ENCODE data around the gene GPRC5D. TPM values are rescaled to one million over a fixed set of nuclear protein-coding genes. Genes with fewer than 3 reads are reported as not detected.

Gene GPRC5D
- total and polyA plus RNA-seq, 9 donors = 0.22 to 0.37 TPM; not detected in 7

GRCh38 chr12:12893438-12893837 is 58.5 kb downstream of the GPRC5D start:
- no peaks in the 10 kb centered on the region for H3K9me3 ChIP-seq
- no peak for DNase-seq
- H3K27ac ChIP-seq = no peak overlapping the region
- TF ChIP-seq EP300 (IDR thresholded peaks at IDR 0.05) = no peak
- no peak for TF ChIP-seq POLR2A (IDR thresholded peaks at IDR 0.05)
- no peak for TF ChIP-seq CTCF (IDR thresholded peaks at IDR 0.05)
- H3K4me3 ChIP-seq = no peak overlapping the region
- WGBS, 3 donors = 90 to 94% (median 92%) methylated on average over 5 of the region's 5 CpGs
- H3K36me3 ChIP-seq = no peaks in the 10 kb centered on the region
- intact Hi-C loops (cut with DNase I) = loop anchor here in 2 of 4 donors (10.0 kb wide), 1 partner anchor 169 kb away; no protein-coding TSS in a partner anchor
- no peaks in the 10 kb centered on the region for H3K27me3 ChIP-seq
- peaks cover 6% of the 10 kb centered on the region for H3K4me1 ChIP-seq (ENCODE audit: insufficient read depth)

GRCh38 chr12:12892681-12893141 is 59.3 kb downstream of the GPRC5D start:
- peaks cover 6% of the 10 kb centered on the region for H3K4me1 ChIP-seq (ENCODE audit: insufficient read depth)
- 71 to 75% (median 75%) methylated on average over 10 of the region's 10 CpGs for WGBS, 3 donors
- TF ChIP-seq EP300 (IDR thresholded peaks at IDR 0.05) = no peak
- TF ChIP-seq CTCF (IDR thresholded peaks at IDR 0.05) = no peak
- no peak for TF ChIP-seq POLR2A (IDR thresholded peaks at IDR 0.05)
- no peaks in the 10 kb centered on the region for H3K9me3 ChIP-seq
- intact Hi-C loops (cut with DNase I) = loop anchor here in 2 of 4 donors (10.0 kb wide), 1 partner anchor 168 kb away; no protein-coding TSS in a partner anchor
- H3K27ac ChIP-seq = peak overlapping the region; percentile 13 to 97
- H3K27me3 ChIP-seq = no peaks in the 10 kb centered on the region
- peak overlapping the region; percentile 46 for H3K4me3 ChIP-seq
- H3K36me3 ChIP-seq = no peaks in the 10 kb centered on the region
- DNase-seq = no peak

GRCh38 chr12:12891881-12892355 is 60.1 kb downstream of the GPRC5D start:
- intact Hi-C loops (cut with DNase I) = loop anchor here in 2 of 4 donors (10.0 kb wide), 1 partner anchor 167 kb away; no protein-coding TSS in a partner anchor
- 16 to 19% (median 18%) methylated on average over 7 of the region's 7 CpGs for WGBS, 3 donors
- H3K36me3 ChIP-seq = no peaks in the 10 kb centered on the region
- TF ChIP-seq EP300 (IDR thresholded peaks at IDR 0.05) = no peak
- no peak for TF ChIP-seq POLR2A (IDR thresholded peaks at IDR 0.05)
- no peak for TF ChIP-seq CTCF (IDR thresholded peaks at IDR 0.05)
- peaks cover 6% of the 10 kb centered on the region for H3K4me1 ChIP-seq (ENCODE audit: insufficient read depth)
- H3K27me3 ChIP-seq = no peaks in the 10 kb centered on the region
- peak overlapping the region; percentile 87 to 97 for H3K27ac ChIP-seq
- H3K9me3 ChIP-seq = no peaks in the 10 kb centered on the region
- peak overlapping the region; percentile 46 for H3K4me3 ChIP-seq
- DNase-seq = peak in 4 of 5 donors; percentile 42 to 52 (median 47)

- H3K27ac ChIP-seq = peak within 1 kb of the TSS; percentile 87 to 97
- no peaks in the 10 kb centered on the region for H3K27me3 ChIP-seq
- peaks cover 4% of the 10 kb centered on the region for H3K4me1 ChIP-seq (ENCODE audit: insufficient read depth)
- H3K36me3 ChIP-seq = no peaks in the 10 kb centered on the region
- DNase-seq = peak; percentile 94 to 98 (median 96)
- TF ChIP-seq POLR2A (IDR thresholded peaks at IDR 0.05) = peak; percentile 93
- TF ChIP-seq EP300 (IDR thresholded peaks at IDR 0.05) = peak; percentile 70
- TF ChIP-seq CTCF (IDR thresholded peaks at IDR 0.05) = peak in 2 of 3 donors; percentile 6 to 16
- no peaks in the 10 kb centered on the region for H3K9me3 ChIP-seq
- WGBS, 3 donors = 0 to 1% (median 0%) methylated on average over 48 to 50 of the region's 50 CpGs
- peak within 1 kb of the TSS; percentile 46 for H3K4me3 ChIP-seq
- intact Hi-C loops (cut with DNase I) = loop anchor here in 2 of 4 donors (10.0 kb wide), 1 partner anchor 166 kb away; no protein-coding TSS in a partner anchor
Observed at GRCh38 chr12:12891080-12891880, 60.7 kb downstream of the GPRC5D start, which contains the start of gene GPRC5A. Gene GPRC5A (plus strand): TSS chr12:12891562. CDS start chr12:12908250, 16,688 bp downstream.

MicroRNAs encoded within 50 kb of the gene (microRNA counts, 767-probe panel; counts per million panel counts)
- 530 counts per million, percentile 78 among the panel's probes with 10 or more counts for microRNA hsa-miR-614

Small RNA genes lying within 50 kb of the gene (small RNA-seq; reads per million reads assigned to genes)
- gene RF00604 = not detected

Other genes with a start within 250 kb of the GPRC5D start
- 10 to 100 TPM; 54.3 to 90.2 (median 76.8) TPM for gene CDKN1B, start 234.8 kb downstream of the GPRC5D start, total RNA-seq
- 10 to 100 TPM; 73.5 to 74.2 TPM for gene CDKN1B, start 234.8 kb downstream of the GPRC5D start, polyA plus RNA-seq
- gene APOLD1, start 166.5 kb downstream of the GPRC5D start, total RNA-seq = 10 to 100 TPM in 4 of 7 donors, 1 to 10 TPM in 3; 2.7 to 20.7 (median 10.0) TPM
- 1 to 10 TPM; 6.1 to 7.3 TPM for gene APOLD1, start 166.5 kb downstream of the GPRC5D start, polyA plus RNA-seq
- 10 to 100 TPM; 45.6 to 59.8 (median 52.3) TPM for gene DDX47, start 138.8 kb downstream of the GPRC5D start, total RNA-seq
- gene DDX47, start 138.8 kb downstream of the GPRC5D start, polyA plus RNA-seq = 10 to 100 TPM; 38.6 to 71.7 TPM
- 10 to 100 TPM; 24.1 to 71.5 (median 43.5) TPM for gene GPRC5A, start 60.6 kb downstream of the GPRC5D start, total RNA-seq
- gene GPRC5A, start 60.6 kb downstream of the GPRC5D start, polyA plus RNA-seq = 1 to 10 TPM; 6.5 to 8.5 TPM
- 100 to 1,000 TPM in 2 of 7 donors, 10 to 100 TPM in 5; 31.6 to 102 (median 83.7) TPM for gene HEBP1, start 48.1 kb upstream of the GPRC5D start, total RNA-seq
- 100 to 1,000 TPM in 1 of 2 donors, 10 to 100 TPM in 1; 90.2 to 150 TPM for gene HEBP1, start 48.1 kb upstream of the GPRC5D start, polyA plus RNA-seq
- 1 to 10 TPM; 5.3 to 8.8 (median 5.7) TPM for gene FAM234B, start 92.2 kb upstream of the GPRC5D start, total RNA-seq
- gene FAM234B, start 92.2 kb upstream of the GPRC5D start, polyA plus RNA-seq = 1 to 10 TPM; 2.1 to 9.4 TPM
- gene GSG1, start 151.5 kb upstream of the GPRC5D start, total RNA-seq = not detected
- under 1 TPM; 0.33 to 0.43 TPM for gene GSG1, start 151.5 kb upstream of the GPRC5D start, polyA plus RNA-seq
- 100 to 1,000 TPM in 1 of 7 donors, 10 to 100 TPM in 6; 30.5 to 113 (median 64.1) TPM for gene EMP1, start 244.6 kb upstream of the GPRC5D start, total RNA-seq
- gene EMP1, start 244.6 kb upstream of the GPRC5D start, polyA plus RNA-seq = 100 to 1,000 TPM in 1 of 2 donors, 10 to 100 TPM in 1; 21.3 to 116 TPM

All from ovary (tissue), 9 donors.